GM18520 (cell line): ENCODE results near the gene SMG1.
"Not testable (repeated sequence)": the region's sequence is repeated elsewhere in the genome, so short reads cannot be mapped to it uniquely, and the experiment has no call there.

Source experiments
- ATAC-seq: cut with Tn5 transposase; IDR thresholded peaks from one replicate; pipeline ENCODE4 v1.9.1; 2021; ENCODE audit not compliant: unreplicated experiment

The SMG1 gene

GRCh38 chr16:18772171-18772570, 154.0 kb downstream of the SMG1 start:
- ATAC-seq, result not testable (repeated sequence)

- not testable (repeated sequence) for ATAC-seq
These were observed 155.8 kb downstream of the SMG1 start for GRCh38 chr16:18770336-18770962.

GRCh38 chr16:18767217-18767616, 159.0 kb downstream of the SMG1 start:
- ATAC-seq, result peak; percentile 53

- ATAC-seq, result not testable (repeated sequence)
These were observed 163.5 kb downstream of the SMG1 start for GRCh38 chr16:18762713-18763112.

GRCh38 chr16:18759598-18760520, 166.3 kb downstream of the SMG1 start:
- peak; percentile 55 for ATAC-seq

- not testable (repeated sequence) for ATAC-seq
These were observed 168.1 kb downstream of the SMG1 start for GRCh38 chr16:18757960-18758660.

GRCh38 chr16:18756639-18757038, 169.6 kb downstream of the SMG1 start:
- not testable (repeated sequence) for ATAC-seq
